Keratinocyte (primary cell): ENCODE measurements around the gene ULK4.

ENCODE experiments used
- EZH2 ChIP-seq: IDR thresholded peaks from one replicate; pipeline ENCODE4 v1.6.1; 2012; ENCODE audit warnings: inconsistent platforms, mild to moderate bottlenecking, low read length, moderate library complexity
- TF ChIP-seq, protein P1 (sequence below), 3 experiments: IDR thresholded peaks in 1 of 3; conservative IDR thresholded peaks in 1 of 3; optimal IDR thresholded peaks in 1 of 3; 2 replicates in 2 of 3; 3 replicates in 1 of 3; pipeline versions ENCODE3 to v1.5.1; 2011; ENCODE audit warnings: low read length in 3 of 3, mild to moderate bottlenecking in 3 of 3, moderate library complexity in 2 of 3, control low read depth in 1 of 3, inconsistent platforms in 1 of 3; ENCODE audit not compliant: insufficient read depth in 2 of 3; ENCODE audit errors: extremely low read depth in 1 of 3

DNA sequence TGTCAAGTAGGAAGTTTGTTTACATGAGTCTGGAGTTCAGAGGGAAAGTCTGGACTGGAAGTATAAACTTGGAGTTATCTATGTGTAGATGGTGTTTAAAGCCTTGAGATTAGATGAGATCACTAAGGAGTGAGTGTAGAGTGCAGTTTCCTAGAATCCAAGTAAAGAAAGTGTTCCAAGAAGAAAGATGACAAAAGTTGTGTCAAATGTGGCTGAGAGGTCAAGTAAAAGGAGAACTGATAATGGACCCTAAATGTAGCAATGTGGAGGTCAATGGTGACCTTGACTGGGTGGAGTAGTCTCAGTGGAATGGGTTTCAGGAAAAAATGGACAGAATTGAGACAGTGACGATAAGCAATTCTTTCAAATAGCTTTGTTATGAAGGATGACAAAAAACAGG lies 39.9 kb upstream of the ULK4 start:
- TF ChIP-seq, protein P1, sequence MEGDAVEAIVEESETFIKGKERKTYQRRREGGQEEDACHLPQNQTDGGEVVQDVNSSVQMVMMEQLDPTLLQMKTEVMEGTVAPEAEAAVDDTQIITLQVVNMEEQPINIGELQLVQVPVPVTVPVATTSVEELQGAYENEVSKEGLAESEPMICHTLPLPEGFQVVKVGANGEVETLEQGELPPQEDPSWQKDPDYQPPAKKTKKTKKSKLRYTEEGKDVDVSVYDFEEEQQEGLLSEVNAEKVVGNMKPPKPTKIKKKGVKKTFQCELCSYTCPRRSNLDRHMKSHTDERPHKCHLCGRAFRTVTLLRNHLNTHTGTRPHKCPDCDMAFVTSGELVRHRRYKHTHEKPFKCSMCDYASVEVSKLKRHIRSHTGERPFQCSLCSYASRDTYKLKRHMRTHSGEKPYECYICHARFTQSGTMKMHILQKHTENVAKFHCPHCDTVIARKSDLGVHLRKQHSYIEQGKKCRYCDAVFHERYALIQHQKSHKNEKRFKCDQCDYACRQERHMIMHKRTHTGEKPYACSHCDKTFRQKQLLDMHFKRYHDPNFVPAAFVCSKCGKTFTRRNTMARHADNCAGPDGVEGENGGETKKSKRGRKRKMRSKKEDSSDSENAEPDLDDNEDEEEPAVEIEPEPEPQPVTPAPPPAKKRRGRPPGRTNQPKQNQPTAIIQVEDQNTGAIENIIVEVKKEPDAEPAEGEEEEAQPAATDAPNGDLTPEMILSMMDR (optimal IDR thresholded peaks at IDR 0.05 in 1 of 3, IDR thresholded peaks at IDR 0.05 in 1 of 3, conservative IDR thresholded peaks at IDR 0.05 in 1 of 3; ENCODE audit: extremely low read depth in 1 of 3, insufficient read depth in 2 of 3, low read length in 3 of 3): no peak
- TF ChIP-seq EZH2: no peak
